GM23338 (cell line): ENCODE data around the gene SLC22A5. TPM values are rescaled to one million over a fixed set of nuclear protein-coding genes. Genes with fewer than 3 reads are reported as not detected.

Source experiments
- ATAC-seq: fragments of 200-7000 bp; cut with Tn5 transposase; 3 replicates; pipeline ENCODE4 v1.9.1; 2020
- DNase-seq: peaks from one replicate; pipeline ENCODE4 v3.0.0-alpha.2; 2015; ENCODE audit warnings: low spot score
- H2AFZ ChIP-seq: fragments of 200-600 bp; sonication (generic); 2 replicates; pipeline ENCODE4 v1.8.0; 2016; ENCODE audit warnings: antibody characterized with exemption, mild to moderate bottlenecking, moderate library complexity
- H3F3A ChIP-seq: fragments of 200-600 bp; sonication (generic); replicated peaks from 2 replicates; pipeline ENCODE4 v1.8.0; 2017; ENCODE audit warnings: antibody characterized with exemption, mixed run types, low read depth
- H3K27ac ChIP-seq: fragments of 200-600 bp; sonication (generic); 2 replicates; pipeline ENCODE4 v1.6.1; 2016; ENCODE audit warnings: low read depth
- H3K27me3 ChIP-seq: fragments of 200-600 bp; sonication (generic); 2 replicates; pipeline ENCODE4 v1.8.0; 2016; ENCODE audit warnings: mild to moderate bottlenecking, mixed run types, moderate library complexity; ENCODE audit not compliant: insufficient read depth
- H3K36me3 ChIP-seq: fragments of 200-600 bp; sonication (generic); 2 replicates; pipeline ENCODE4 v1.8.0; 2016; ENCODE audit warnings: mild to moderate bottlenecking; ENCODE audit not compliant: insufficient read depth
- H3K4me1 ChIP-seq: fragments of 200-600 bp; sonication (generic); 2 replicates; pipeline ENCODE4 v1.8.0; 2016; ENCODE audit warnings: mild to moderate bottlenecking, moderate library complexity; ENCODE audit not compliant: insufficient read depth
- H3K4me2 ChIP-seq: fragments of 200-600 bp; sonication (generic); 2 replicates; pipeline ENCODE4 v1.7.1; 2017; ENCODE audit warnings: mixed run types
- H3K4me3 ChIP-seq: fragments of 200-600 bp; sonication (generic); 2 replicates; pipeline ENCODE4 v1.6.1; 2016; ENCODE audit warnings: mixed run types
- H3K79me2 ChIP-seq: fragments of 200-600 bp; sonication (generic); replicated peaks from 2 replicates; pipeline ENCODE4 v1.8.0; 2017; ENCODE audit warnings: mild to moderate bottlenecking; ENCODE audit not compliant: insufficient read depth
- H3K9me2 ChIP-seq: fragments of 200-600 bp; sonication (generic); 2 replicates; pipeline ENCODE4 v1.8.0; 2017; ENCODE audit not compliant: insufficient read depth
- H4K20me1 ChIP-seq: fragments of 200-600 bp; sonication (generic); replicated peaks from 2 replicates; pipeline ENCODE4 v1.8.0; 2017; ENCODE audit warnings: mild to moderate bottlenecking; ENCODE audit not compliant: insufficient read depth
- H3K27ac Mint-ChIP-seq: 2 replicates; pipeline ENCODE4 v1.8.0; 2020; ENCODE audit warnings: inconsistent platforms, mild to moderate bottlenecking, moderate library complexity, mixed read lengths
- H3K27me3 Mint-ChIP-seq: 3 replicates; pipeline ENCODE4 v1.8.0; 2022; ENCODE audit warnings: low read depth, mild to moderate bottlenecking, moderate library complexity, mixed read lengths, inconsistent platforms; ENCODE audit not compliant: insufficient read depth, poor library complexity
- H3K36me3 Mint-ChIP-seq: 3 replicates; pipeline ENCODE4 v1.8.0; 2021; ENCODE audit warnings: low read depth, mild to moderate bottlenecking, inconsistent platforms, moderate library complexity, mixed read lengths
- H3K4me1 Mint-ChIP-seq: 3 replicates; pipeline ENCODE4 v1.8.0; 2020; ENCODE audit warnings: mild to moderate bottlenecking, inconsistent platforms, mixed read lengths
- H3K4me3 Mint-ChIP-seq: 3 replicates; pipeline ENCODE4 v1.8.0; 2021; ENCODE audit warnings: moderate library complexity, mild to moderate bottlenecking, inconsistent platforms, mixed read lengths
- H3K9me3 Mint-ChIP-seq: 3 replicates; pipeline ENCODE4 v1.8.0; 2020; ENCODE audit warnings: moderate library complexity, mild to moderate bottlenecking, inconsistent platforms, mixed read lengths
- CREB1 ChIP-seq: fragments of 250-450 bp; sonication (Bioruptor Pico); IDR thresholded peaks from 2 replicates; pipeline ENCODE4 v1.5.0; 2020; ENCODE audit warnings: low read depth, mild to moderate bottlenecking, moderate library complexity
- EZH2 ChIP-seq: fragments of 200-600 bp; sonication (generic); IDR thresholded peaks from one replicate; pipeline ENCODE4 v1.8.0; 2017; ENCODE audit warnings: antibody characterized with exemption, mild to moderate bottlenecking, low read depth; ENCODE audit not compliant: unreplicated experiment
- EZH2phosphoT487 ChIP-seq: fragments of 200-600 bp; sonication (generic); IDR thresholded peaks from one replicate; pipeline ENCODE4 v1.8.1; 2018; ENCODE audit warnings: antibody characterized with exemption; ENCODE audit not compliant: unreplicated experiment
- NANOG ChIP-seq: IDR thresholded peaks from 2 replicates; pipeline ENCODE4 v1.6.1; 2016; ENCODE audit warnings: antibody characterized with exemption, borderline replicate concordance
- STAT1 ChIP-seq: IDR thresholded peaks from one replicate; pipeline ENCODE4 v1.6.1; 2016; ENCODE audit warnings: antibody characterized with exemption; ENCODE audit not compliant: unreplicated experiment
- polyA plus RNA-seq: library from polyadenylated mRNA; unstranded; fragments of >200 nt; fragmentation: Nextera tagmentation; extraction: Ambion mirVana; gene quantifications from 2 replicates; pipeline ENCODE4 v1.2.1, GENCODE V29; 2016
- total RNA-seq: library from RNA; depleted of rRNA; stranded (reverse); fragments of >200 nt; shearing (Covaris generic); gene quantifications from 2 replicates; pipeline ENCODE4 v1.2.3, GENCODE V29; 2014
- TF ChIP-seq, protein P1 (sequence below): fragments of 250-450 bp; sonication (Bioruptor Pico); IDR thresholded peaks from 2 replicates; pipeline ENCODE4 v1.5.0; 2020; ENCODE audit warnings: mild to moderate bottlenecking, moderate library complexity
- TF ChIP-seq, protein P2 (sequence below), 2 experiments: fragments of 200-600 bp in 1 of 2; sonication (generic) in 1 of 2; conservative IDR thresholded peaks; 2 replicates each; pipeline versions ENCODE4 v1.5.1 to v1.6.1; 2016 to 2017; ENCODE audit warnings: antibody characterized with exemption in 2 of 2, low read depth in 2 of 2, mild to moderate bottlenecking in 2 of 2, moderate library complexity in 1 of 2

SLC22A5 gene
- total and polyA plus RNA-seq, 2 experiments from 2014 or later = 1.9 to 2.4 TPM

DNA sequence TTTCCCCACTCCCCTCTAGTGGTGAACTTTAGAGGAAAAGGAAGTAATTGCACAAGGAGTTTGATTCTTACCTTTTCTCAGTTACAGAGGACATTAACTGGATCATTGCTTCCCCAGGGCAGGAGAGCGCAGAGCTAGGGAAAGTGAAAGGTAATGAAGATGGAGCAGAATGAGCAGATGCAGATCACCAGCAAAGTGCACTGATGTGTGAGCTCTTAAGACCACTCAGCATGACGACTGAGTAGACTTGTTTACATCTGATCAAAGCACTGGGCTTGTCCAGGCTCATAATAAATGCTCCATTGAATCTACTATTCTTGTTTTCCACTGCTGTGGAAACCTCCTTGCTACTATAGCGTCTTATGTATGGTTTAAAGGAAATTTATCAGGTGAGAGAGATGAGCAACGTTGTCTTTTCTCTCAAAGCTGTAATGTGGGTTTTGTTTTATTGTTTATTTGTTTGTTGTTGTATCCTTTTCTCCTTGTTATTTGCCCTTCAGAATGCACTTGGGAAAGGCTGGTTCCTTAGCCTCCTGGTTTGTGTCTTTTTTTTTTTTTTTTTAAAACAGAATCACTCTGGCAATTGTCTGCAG lies 25.3 kb downstream of the SLC22A5 start (continued):
- TF ChIP-seq, protein P1, sequence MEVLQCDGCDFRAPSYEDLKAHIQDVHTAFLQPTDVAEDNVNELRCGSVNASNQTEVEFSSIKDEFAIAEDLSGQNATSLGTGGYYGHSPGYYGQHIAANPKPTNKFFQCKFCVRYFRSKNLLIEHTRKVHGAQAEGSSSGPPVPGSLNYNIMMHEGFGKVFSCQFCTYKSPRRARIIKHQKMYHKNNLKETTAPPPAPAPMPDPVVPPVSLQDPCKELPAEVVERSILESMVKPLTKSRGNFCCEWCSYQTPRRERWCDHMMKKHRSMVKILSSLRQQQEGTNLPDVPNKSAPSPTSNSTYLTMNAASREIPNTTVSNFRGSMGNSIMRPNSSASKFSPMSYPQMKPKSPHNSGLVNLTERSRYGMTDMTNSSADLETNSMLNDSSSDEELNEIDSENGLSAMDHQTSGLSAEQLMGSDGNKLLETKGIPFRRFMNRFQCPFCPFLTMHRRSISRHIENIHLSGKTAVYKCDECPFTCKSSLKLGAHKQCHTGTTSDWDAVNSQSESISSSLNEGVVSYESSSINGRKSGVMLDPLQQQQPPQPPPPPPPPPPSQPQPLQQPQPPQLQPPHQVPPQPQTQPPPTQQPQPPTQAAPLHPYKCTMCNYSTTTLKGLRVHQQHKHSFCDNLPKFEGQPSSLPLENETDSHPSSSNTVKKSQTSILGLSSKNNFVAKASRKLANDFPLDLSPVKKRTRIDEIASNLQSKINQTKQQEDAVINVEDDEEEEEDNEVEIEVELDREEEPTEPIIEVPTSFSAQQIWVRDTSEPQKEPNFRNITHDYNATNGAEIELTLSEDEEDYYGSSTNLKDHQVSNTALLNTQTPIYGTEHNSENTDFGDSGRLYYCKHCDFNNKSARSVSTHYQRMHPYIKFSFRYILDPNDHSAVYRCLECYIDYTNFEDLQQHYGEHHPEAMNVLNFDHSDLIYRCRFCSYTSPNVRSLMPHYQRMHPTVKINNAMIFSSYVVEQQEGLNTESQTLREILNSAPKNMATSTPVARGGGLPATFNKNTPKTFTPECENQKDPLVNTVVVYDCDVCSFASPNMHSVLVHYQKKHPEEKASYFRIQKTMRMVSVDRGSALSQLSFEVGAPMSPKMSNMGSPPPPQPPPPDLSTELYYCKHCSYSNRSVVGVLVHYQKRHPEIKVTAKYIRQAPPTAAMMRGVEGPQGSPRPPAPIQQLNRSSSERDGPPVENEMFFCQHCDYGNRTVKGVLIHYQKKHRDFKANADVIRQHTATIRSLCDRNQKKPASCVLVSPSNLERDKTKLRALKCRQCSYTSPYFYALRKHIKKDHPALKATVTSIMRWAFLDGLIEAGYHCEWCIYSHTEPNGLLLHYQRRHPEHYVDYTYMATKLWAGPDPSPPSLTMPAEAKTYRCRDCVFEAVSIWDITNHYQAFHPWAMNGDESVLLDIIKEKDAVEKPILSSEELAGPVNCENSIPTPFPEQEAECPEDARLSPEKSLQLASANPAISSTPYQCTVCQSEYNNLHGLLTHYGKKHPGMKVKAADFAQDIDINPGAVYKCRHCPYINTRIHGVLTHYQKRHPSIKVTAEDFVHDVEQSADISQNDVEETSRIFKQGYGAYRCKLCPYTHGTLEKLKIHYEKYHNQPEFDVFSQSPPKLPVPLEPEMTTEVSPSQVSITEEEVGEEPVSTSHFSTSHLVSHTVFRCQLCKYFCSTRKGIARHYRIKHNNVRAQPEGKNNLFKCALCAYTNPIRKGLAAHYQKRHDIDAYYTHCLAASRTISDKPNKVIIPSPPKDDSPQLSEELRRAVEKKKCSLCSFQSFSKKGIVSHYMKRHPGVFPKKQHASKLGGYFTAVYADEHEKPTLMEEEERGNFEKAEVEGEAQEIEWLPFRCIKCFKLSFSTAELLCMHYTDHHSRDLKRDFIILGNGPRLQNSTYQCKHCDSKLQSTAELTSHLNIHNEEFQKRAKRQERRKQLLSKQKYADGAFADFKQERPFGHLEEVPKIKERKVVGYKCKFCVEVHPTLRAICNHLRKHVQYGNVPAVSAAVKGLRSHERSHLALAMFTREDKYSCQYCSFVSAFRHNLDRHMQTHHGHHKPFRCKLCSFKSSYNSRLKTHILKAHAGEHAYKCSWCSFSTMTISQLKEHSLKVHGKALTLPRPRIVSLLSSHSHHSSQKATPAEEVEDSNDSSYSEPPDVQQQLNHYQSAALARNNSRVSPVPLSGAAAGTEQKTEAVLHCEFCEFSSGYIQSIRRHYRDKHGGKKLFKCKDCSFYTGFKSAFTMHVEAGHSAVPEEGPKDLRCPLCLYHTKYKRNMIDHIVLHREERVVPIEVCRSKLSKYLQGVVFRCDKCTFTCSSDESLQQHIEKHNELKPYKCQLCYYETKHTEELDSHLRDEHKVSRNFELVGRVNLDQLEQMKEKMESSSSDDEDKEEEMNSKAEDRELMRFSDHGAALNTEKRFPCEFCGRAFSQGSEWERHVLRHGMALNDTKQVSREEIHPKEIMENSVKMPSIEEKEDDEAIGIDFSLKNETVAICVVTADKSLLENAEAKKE = no peak
- TF ChIP-seq EZH2phosphoT487 (no peak), STAT1 (no peak), NANOG (no peak)

DNA sequence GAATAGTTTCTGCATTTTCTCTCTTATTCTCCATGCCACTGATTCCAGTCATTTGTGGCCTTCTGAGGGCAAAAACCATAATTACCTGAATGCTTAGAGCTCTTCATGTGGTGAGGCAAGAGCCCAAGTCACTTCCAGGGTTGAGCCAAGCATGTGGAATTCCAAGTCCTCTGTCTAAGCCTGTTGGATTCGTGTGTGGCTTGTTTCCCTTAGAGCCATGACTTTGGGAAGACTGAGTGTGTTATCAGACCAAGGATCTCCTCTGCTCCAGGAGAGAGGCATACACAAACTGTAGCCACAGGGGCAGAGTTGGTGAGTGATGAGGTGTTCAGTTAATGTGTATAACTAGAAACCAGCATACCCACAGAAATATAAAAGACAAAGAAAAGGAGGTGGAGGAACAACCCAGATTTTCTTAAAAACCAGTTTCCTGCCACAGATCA lies 27.1 kb downstream of the SLC22A5 start:
- TF ChIP-seq NANOG (no peak), EZH2phosphoT487 (no peak), EZH2 (no peak), CREB1 (CRISPR knock-in tag) (no peak)
- TF ChIP-seq, protein P2, sequence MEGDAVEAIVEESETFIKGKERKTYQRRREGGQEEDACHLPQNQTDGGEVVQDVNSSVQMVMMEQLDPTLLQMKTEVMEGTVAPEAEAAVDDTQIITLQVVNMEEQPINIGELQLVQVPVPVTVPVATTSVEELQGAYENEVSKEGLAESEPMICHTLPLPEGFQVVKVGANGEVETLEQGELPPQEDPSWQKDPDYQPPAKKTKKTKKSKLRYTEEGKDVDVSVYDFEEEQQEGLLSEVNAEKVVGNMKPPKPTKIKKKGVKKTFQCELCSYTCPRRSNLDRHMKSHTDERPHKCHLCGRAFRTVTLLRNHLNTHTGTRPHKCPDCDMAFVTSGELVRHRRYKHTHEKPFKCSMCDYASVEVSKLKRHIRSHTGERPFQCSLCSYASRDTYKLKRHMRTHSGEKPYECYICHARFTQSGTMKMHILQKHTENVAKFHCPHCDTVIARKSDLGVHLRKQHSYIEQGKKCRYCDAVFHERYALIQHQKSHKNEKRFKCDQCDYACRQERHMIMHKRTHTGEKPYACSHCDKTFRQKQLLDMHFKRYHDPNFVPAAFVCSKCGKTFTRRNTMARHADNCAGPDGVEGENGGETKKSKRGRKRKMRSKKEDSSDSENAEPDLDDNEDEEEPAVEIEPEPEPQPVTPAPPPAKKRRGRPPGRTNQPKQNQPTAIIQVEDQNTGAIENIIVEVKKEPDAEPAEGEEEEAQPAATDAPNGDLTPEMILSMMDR (conservative IDR thresholded peaks at IDR 0.05; ENCODE audit: low read depth in 2 of 2) = no peak
- TF ChIP-seq, protein P1 = no peak
- H3K27me3 Mint-ChIP-seq = no peaks in the 10 kb centered on the region
- no peaks in the 10 kb centered on the region for H3K36me3 Mint-ChIP-seq
- H2AFZ ChIP-seq = no peak overlapping the region
- DNase-seq (no peak), ATAC-seq (no peak)
- H3K79me2 ChIP-seq = no peaks in the 10 kb centered on the region
- H3F3A ChIP-seq = no peaks in the 10 kb centered on the region
- H3K4me2 ChIP-seq = no peak overlapping the region
- H3K9me3 Mint-ChIP-seq = no peaks in the 10 kb centered on the region
- no peak overlapping the region for H3K27ac ChIP-seq
- no peak overlapping the region for H3K27ac Mint-ChIP-seq
- H3K4me1 Mint-ChIP-seq = no peaks in the 10 kb centered on the region
- H3K9me2 ChIP-seq = no peaks in the 10 kb centered on the region
- H3K36me3 ChIP-seq = no peaks in the 10 kb centered on the region
- no peaks in the 10 kb centered on the region for H3K4me1 ChIP-seq
- H3K4me3 Mint-ChIP-seq = no peak overlapping the region
- no peaks in the 10 kb centered on the region for H4K20me1 ChIP-seq
- no peak overlapping the region for H3K4me3 ChIP-seq
- no peaks in the 10 kb centered on the region for H3K27me3 ChIP-seq
